Measurements from ENCODE around the gene TBC1D22A.
A peak's percentile ranks its signal among the peaks of the same experiment; 100 is the strongest.

DNA sequence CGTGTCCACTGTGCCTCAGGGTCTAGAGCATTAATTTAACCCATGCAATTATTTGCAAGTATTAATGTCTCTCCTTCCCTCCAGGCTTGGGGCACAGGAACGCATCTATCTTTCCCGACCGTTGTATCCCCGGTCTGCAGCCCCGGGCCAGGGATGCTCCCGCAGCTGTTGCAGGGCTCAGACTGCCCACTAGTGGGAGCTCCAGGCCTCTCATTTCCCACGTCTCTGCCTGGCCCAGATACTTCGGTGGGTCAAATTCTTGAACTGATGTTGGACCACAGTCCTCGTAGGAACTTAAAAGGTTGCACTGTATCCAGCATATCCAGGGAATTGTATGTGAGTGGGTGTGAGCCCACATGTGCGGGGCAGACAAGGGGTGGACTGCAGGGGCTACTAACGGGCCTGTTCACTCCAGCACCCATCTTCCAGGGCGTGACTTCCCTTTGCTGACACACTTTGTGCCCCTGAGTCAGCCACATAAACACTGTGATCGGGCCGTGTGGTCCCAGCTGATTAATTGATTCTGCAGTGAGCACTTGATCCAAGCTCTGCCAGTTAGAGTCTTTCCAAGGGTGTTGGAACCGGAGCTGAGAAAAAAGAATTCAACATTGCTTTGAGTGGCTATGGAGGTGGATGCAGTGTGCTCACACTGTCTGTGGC lies 451.3 kb downstream of the TBC1D22A start:
- TF ChIP-seq, protein P1, sequence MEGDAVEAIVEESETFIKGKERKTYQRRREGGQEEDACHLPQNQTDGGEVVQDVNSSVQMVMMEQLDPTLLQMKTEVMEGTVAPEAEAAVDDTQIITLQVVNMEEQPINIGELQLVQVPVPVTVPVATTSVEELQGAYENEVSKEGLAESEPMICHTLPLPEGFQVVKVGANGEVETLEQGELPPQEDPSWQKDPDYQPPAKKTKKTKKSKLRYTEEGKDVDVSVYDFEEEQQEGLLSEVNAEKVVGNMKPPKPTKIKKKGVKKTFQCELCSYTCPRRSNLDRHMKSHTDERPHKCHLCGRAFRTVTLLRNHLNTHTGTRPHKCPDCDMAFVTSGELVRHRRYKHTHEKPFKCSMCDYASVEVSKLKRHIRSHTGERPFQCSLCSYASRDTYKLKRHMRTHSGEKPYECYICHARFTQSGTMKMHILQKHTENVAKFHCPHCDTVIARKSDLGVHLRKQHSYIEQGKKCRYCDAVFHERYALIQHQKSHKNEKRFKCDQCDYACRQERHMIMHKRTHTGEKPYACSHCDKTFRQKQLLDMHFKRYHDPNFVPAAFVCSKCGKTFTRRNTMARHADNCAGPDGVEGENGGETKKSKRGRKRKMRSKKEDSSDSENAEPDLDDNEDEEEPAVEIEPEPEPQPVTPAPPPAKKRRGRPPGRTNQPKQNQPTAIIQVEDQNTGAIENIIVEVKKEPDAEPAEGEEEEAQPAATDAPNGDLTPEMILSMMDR (conservative IDR thresholded peaks at IDR 0.05; ENCODE audit: low read depth in 2 of 2) = peak; percentile 44 to 58
- TF ChIP-seq EZH2 (IDR thresholded peaks at IDR 0.05; ENCODE audit: low read depth, unreplicated experiment) = no peak
- no peak for TF ChIP-seq EZH2phosphoT487 (IDR thresholded peaks at IDR 0.05; ENCODE audit: unreplicated experiment)
- no peak for TF ChIP-seq POLR2AphosphoS5 (IDR thresholded peaks at IDR 0.05; ENCODE audit: low read depth)
- TF ChIP-seq REST (IDR thresholded peaks at IDR 0.05; ENCODE audit: unreplicated experiment) = no peak
